ENCODE measurements around the gene DRG1.
"Not testable (repeated sequence)": the region's sequence is repeated elsewhere in the genome, so short reads cannot be mapped to it uniquely, and the experiment has no call there.

Gene DRG1, protein sequence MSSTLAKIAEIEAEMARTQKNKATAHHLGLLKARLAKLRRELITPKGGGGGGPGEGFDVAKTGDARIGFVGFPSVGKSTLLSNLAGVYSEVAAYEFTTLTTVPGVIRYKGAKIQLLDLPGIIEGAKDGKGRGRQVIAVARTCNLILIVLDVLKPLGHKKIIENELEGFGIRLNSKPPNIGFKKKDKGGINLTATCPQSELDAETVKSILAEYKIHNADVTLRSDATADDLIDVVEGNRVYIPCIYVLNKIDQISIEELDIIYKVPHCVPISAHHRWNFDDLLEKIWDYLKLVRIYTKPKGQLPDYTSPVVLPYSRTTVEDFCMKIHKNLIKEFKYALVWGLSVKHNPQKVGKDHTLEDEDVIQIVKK

DNA sequence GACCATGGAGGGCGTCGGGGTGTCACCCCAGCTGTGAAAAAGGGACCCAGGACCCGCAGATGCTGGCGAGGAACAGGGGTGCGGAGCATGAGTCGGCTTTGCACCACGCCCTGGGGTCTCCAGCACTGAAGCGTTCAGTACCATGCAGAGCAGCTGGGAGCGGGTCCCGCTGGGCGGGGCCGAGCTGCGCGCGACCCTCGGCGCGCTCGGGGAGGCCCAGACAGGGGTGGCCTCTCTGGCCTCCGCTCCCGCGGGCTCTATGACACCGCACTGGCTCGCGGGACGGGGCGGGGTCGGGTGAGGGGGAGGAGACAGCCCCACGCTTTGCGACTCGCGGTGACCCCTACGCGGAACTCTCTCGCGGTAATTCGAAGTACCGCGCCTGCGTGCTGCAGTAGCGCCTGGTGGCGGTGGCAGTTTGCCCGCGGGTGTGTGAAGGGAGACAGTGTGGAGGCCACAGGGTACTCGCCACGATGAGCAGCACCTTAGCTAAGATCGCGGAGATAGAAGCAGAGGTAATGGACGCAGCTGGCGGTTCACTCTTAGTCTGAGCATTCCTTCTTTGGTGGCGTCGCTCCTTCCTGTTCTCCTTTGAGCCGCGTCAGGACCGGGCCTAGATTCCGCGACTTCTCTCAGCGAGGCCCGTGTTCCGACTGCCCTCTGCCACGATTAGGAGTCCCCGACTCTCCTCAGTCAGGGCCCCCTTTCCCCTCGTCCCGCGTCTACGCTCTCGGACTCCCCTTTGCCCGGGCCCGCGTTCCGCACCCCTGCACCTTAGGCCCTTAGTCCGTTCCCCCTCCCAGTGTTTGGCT is at the start of gene DRG1:
TSS of gene DRG1 (plus strand) at position 394 of the 812 bp plus-strand sequence. CDS start at position 474, 80 bp downstream.
- peak; percentile 96 for DNase-seq (ENCODE audit: low read depth)

DNA sequence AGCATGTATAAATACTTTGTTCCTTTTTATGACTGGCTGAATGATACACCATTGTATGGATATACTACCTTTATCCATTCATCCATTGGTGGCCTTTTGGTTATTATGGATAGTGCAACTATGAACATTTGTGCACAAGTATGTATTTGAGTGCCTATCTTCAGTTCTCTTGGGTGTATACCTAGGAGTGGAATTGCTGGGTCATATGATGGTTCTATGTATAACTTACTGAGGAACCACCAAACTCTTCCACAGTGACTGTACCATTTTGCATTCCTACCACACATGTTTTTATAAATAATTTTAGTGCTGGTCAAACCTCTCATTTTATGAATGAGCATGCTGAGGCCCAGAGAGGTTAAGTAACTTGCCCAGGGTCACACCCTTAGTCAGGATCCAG is 49.4 kb upstream of the DRG1 start:
- no peak for DNase-seq (ENCODE audit: low read depth)

DNA sequence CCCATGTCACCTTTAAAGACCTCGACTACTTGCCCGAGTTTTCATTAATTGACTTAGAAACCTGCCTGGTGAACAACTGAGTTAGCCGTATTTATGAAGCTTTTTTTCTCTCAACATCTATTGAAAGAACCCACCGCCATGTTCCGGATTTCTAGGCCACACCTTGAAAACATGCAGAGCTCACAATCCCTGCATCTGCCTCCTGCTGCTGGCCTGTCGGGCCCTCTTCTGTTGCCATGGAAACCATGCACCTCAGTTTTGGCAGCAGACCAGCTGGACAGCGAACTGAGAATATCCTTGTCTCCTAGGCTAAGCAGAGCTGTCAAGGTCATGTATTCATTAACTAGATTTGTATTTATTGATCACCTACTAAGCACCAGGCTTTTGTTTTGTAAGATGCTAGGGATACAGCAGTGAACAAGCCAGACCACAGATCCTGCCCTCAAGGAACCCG is 49.0 kb upstream of the DRG1 start:
- no peak for DNase-seq (ENCODE audit: low read depth)

DNA sequence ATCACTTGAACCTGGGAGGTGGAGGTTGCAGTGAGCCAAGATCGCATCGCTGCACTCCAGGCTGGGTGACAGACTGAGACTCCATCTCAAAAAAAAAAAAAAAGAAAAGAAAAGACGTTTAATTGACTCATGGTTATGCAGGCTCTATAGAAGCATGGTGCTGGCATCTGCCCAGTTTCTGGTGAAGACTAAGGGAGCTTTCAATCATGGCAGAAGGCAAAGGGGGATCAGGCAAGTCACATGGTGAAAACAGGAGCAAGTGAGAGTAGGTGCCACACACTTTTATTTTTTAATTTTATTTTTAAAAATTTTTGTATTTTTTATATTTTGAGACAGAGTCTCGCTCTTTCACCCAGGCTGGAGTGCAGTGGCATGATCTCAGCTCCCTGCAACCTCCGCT is 44.9 kb upstream of the DRG1 start:
- no peak for DNase-seq (ENCODE audit: low read depth)

DNA sequence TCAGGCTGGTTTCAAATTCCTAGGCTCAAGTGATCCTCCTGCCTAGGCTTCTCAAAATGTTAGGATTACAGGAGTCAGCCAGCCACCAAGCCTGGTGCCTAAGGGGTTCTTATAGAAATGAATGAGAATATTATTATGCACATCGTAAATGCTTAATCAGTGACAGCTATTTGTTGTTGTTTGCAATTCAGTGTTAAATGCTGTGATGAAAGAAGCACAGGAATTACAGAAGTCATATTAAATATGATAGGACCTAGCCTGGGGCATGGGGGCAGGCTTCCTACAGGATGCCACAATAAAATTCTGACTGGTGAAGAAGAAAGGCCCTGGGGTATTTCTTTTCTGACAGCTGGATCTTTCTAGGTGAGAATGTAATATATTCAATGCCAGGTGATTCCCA is 39.4 kb upstream of the DRG1 start:
- DNase-seq (ENCODE audit: low read depth): no peak

DNA sequence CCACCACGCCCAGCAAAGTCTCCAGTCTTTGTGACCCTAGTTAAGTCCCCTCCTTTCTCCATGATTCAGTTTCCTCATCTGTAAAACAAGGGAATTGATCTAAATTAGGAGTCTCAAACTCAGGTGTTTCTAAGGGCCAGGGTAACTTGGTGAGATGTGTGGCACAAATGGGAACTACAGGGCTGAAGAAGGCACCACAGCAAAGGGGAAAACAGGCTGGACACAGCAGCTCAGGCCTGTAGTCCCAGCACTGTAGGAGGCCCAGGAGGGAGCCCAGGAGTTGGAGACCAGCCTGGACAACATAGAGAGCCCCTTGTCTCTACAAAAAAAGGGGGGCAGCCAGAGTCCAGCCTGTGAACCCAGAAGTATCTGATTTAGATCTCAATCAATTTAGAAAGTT is 37.7 kb upstream of the DRG1 start:
- no peak for DNase-seq (ENCODE audit: low read depth)

DNA sequence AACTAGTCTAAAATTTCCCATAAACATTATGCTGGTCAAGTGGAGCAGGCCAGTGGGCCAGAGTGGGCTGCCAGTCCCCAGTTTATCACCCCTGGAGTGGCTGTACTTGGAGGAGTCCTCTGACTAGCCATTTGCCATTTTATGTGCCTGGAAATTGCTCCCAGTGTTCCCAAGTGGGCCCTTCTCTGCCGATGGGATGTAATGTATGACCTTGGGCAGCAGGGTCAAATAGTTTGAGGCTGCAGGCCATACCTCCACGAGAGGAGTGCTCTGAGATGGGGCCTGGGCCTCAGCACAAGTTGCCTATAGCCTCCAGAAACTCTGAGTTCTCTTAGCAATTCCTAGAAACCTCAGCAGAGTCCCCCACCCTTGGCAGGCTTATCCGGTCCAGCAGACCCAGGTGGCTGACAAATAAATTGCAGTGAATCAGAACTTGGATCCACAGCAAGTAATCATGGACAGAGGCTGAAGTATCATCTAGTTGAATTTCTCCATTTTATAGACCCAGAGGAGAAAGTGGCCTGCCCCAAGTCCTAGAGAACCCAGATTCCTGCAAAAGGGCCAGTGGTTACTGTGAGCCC is 35.4 kb upstream of the DRG1 start:
- DNase-seq (ENCODE audit: low read depth): no peak

DNA sequence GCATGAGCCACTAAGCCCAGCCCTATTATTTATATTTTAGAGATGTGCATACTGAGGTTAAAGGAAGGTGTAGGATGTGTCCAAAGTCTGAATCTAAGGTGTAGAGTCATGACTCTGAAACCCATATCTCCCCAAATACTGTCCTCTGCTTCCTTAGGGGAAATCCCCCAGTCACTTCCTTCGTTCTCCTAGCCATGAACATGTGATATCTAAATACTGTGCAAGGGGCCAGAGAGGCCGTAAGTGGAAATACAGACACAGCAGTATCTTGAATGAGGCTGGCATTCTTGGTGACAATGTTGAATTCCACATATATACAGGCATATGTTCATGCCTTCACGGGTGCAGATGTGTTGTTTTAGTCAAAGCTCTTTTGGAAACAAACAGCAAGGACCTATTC is 32.0 kb upstream of the DRG1 start:
- DNase-seq (ENCODE audit: low read depth): no peak

DNA sequence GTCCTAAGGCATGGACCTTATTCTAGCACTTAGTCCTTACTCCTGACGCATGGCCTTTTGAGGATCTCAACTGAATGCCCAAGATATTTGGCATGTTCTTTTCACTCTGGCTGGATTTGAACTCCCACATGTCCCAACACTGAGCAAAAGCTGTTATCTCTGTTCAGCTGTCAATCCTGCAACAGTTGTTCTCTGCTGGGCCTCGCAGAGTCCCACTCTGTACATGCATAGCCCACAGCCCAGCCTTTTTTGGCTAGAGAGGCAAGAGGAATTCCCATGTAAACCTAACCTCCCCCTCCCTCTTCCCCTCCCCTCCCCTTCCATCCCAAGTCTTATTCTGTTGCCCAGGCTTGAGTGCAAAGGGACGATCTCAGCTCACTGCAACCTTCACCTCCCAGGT is 21.8 kb upstream of the DRG1 start:
- DNase-seq (ENCODE audit: low read depth): no peak

DNA sequence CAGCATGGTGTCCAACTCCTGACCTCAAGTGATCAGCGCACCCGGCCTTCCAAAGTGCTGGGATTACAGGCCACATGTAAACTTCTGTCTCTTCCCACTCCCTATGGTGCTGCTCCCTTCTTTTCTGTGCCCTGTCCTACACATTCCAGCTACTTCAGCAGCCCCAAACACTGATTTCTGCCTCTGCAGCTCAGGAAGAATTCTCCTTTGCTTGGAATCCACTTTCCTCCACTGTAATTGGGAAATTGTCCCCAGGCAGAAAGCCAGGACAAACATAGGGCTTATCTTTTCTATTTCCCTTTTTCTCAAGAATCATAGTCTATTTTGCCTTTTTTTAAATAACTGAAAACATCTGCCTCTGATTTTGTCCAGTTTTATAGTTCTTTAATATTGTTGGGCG is 21.3 kb upstream of the DRG1 start:
- DNase-seq (ENCODE audit: low read depth): no peak

DNA sequence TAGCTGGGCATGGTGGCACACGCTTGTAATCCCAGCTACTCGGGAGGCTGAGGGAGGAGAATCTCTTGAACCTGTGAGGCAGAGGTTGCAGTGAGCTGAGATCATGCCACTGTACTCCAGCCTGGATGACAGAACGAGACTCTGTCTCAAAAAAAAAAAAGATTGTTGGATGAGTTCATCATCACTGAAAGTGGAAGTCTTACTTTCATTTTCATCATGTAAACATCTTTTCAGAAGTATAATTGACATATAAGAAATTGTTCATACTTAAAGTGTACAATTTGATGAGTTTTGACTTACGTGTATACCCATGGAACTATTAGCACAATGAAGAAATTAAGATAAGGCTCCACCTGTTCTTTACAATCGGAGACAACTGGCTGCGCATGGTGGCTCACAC is 20.8 kb upstream of the DRG1 start:
- not testable (repeated sequence) for DNase-seq (ENCODE audit: low read depth)

DNA sequence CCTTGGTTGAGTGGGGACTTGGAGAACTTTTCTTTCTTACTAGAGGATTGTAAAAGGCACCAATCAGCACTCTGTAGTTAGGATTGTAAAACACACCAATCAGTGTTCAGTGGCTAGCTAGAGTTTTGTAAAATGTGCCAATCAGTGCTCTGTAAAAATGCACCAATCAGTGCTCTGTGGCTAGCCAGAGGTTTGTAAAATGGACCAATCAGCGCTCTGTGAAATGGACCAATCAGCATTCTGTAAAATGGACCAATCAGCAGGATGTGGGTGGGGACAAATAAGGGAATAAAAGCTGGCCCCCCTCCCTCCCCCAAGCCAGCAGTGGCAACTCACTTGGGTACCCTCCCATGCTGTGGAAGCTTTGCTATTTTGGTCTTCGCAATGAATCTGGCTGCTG is 5.5 kb upstream of the DRG1 start:
- no peak for DNase-seq (ENCODE audit: low read depth)

DNA sequence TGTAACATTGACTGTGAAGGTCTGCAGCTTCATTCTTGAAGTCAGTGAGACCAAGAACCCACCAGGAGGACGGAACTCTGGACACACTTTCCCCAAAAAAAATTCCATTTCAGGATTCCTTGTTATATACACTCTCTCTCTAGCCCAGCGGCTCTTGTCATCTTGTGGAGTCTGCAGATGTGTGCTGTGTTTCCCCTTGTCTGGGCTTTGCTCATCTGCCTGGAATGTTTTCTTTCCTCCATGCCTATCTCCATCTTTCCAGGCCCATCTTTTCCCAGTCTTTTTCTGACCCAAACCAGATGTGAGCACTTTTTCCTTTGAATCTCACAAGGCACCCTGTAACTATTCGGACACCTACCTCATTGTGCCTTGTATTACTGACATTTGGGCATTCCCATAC is 5.1 kb upstream of the DRG1 start:
- no peak for DNase-seq (ENCODE audit: low read depth)

DNA sequence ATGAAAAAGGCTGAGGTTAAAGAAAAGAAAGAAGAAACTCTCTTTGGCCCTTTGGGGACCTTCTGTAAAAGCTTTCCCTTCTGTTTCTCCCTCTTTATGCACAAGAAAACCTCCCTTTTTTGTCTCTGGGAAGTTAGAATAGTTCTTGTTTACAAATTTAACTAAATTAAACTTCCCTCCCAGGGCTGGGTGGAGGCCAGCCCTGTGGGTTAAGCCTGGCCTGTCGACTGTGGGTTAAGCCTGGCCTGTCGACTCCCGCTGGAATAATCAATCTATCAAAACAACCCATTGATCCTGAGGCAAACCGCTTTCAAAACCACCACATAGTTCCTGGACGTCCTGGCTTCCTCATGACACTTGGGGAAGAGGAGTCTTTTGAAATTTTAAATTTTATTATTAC is 1.2 kb upstream of the DRG1 start:
- DNase-seq (ENCODE audit: low read depth): no peak

DNA sequence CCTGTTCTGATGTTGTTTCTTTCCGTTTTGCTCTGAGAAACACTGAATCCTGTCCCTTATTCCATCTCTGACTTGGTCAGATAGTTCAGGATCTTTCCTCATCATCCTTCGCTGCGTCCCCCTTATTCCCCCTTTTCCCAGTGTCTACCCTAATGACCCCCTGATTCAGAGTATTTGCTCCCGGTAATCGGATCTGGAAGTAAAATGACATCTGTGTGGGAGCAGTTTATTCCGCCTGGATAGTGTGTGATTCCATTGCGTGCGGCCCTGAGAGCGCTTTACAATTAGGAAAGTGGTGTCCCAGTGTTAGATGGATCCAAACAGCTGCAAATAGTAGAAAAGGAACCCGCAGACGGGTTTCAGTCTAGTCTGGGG is 606 bp downstream of the DRG1 start:
- DNase-seq (ENCODE audit: low read depth): no peak

DNA sequence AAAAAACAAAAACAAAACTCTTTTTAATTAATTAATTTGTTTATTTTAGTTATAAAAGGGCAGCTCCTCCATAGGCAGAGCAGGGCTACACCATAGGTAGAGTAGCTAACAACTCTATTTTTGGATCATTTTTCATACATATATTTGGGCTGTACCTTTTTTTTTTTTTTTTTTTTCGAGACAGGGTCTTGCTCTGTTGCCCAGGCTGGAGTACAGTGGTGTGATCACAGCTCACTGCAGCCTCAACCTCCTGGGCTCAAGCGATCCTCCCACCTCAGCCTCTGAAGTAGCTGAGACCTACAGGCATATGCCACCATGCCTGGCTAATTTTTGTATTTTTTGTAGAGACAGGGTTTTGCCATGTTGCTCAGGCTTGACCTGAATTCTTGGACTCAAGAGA is 2.9 kb downstream of the DRG1 start:
- DNase-seq (ENCODE audit: low read depth): not testable (repeated sequence)

DNA sequence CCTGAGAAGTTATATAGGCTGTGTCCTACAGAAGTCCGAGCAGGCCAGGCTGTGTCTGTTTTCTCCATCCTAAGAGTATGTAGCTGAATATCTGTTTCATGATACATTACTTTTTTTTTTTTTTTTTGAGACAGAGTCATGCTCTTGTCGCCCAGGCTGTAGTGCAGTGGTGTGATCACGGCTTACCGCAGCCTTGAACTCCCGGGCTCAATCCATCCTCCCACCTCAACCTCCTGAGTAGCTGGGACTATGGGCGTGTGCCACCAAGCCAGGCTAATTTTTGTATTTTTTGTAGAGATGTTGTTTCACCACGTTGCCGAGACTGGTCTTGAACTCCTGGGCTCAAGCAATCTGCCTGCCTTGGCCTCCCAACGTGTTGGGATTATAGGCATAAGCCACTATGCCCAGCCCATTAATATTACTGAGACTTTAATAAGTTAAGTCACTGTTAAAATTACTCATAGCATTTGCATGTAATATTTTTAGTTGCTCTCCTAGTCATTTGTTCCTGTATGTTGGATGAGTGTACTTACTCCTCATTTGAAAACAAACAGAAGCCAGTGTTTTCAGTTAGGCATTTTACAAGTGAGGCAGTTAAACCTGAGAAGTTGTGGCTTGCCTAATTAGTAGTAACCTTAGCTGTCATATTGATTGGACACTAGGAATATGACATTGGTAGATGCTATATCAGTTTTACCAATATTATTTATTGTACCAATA is 26.1 kb downstream of the DRG1 start:
- DNase-seq (ENCODE audit: low read depth): no peak

DNA sequence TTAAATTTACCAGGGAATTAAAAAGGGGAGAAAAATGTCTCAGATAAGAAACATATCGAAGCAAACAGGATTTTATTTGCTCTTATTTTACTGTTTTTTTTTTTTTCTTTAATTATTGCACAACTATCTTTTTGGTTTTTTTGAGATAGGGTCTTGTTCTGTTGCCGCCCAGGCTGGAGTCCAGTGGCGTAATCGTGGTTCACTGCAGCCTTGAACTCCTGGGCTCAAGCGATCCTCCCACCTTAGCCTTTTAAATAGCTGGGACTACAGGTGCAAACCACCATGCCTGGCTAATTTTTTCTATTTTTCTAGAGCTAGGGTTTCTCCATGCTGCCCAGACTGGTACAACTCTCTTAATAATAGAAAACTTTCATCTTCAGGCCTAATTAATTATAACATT is 32.5 kb downstream of the DRG1 start:
- no peak for DNase-seq (ENCODE audit: low read depth)

DNA sequence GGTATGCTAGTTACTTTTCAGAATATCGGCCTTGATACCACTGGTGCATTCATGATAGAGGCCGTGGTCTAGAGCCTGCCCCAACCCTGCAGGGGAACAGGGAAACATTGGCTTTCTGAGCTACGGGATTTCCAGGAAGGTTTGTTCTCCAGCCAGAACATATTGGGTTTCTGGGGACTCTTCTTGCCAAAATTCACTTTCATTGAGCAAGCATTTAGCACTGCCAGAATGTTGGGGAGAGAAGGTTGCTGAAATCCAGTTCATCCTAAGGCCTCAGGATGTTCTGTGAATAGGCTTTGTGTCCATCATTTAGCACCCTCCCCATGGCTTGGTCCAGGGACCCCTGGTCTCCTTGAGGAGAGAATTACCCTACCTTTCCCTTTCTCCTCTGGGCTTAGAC is 36.7 kb downstream of the DRG1 start:
- no peak for DNase-seq (ENCODE audit: low read depth)

DNA sequence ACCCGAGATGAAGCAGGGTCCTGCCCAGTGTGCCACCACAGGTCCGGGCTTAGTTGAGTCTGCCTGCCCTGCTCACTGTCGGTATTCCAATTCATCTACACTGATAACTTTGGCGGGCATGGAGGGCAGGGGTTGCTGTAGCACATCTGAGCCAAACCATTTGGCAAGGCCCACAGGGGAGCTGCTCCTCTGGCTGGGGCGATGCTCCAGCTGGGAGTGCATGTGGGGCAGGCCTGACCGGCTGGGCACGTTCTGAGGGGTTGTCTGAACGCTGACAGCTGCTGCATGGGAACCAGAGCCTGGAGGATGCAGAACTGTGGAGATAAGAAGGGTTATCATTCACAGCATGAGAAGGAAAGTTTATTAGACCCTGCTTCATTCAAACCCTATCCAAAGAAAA is 40.4 kb downstream of the DRG1 start:
- no peak for DNase-seq (ENCODE audit: low read depth)

DNA sequence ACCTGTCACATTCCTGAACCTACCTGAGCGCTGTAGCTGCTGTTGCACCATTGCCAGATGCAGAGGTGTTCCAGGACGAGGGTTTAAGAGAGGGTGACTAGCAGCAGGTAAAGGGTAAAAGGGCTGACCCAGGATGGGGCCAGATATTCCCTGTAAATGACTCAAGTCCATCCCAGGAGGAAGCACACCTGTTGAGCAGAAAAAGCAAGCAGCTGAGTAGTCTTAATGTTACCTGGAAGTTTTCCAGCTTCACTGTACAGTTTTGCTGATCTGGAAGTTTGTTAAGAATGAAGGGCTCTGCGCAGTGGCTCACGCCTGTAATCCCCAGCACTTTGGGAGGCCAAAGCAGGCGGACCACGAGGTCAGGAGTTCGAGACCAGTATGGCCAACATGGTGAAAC is 41.3 kb downstream of the DRG1 start:
- DNase-seq (ENCODE audit: low read depth): no peak

DNA sequence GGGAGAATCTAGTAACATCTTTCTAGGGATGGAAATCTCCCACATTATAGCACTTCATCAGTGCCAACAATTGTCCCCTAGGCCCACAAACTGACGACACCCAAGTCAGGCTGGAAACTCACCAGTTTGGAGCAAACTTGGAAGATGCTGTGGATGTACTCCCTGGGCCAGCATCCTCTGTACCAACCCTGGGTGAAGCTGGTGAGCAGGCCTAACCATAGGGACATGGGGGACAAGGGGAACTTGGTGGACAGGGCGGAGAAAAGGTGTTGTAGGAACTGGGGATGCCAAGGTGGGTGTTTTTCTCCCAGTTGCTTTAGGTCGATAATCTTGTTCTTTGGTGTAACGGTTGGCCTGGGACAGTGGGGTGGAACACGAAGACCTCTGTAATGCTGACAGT is 42.2 kb downstream of the DRG1 start:
- no peak for DNase-seq (ENCODE audit: low read depth)

All from activated gamma-delta T cell treated with anti-CD3 and anti-CD28 coated beads, Interleukin-2, amount 50 U/mL, for 16 hours (primary cell).